UCSD-AML1 (cell line): ENCODE measurements around the gene SARDH.

ENCODE experiments used
- DNase-seq: peaks from one replicate; lab custom pipeline; 2025; ENCODE audit not compliant: unreplicated experiment; lab: John Stamatoyannopoulos, UW

Gene SARDH

DNA sequence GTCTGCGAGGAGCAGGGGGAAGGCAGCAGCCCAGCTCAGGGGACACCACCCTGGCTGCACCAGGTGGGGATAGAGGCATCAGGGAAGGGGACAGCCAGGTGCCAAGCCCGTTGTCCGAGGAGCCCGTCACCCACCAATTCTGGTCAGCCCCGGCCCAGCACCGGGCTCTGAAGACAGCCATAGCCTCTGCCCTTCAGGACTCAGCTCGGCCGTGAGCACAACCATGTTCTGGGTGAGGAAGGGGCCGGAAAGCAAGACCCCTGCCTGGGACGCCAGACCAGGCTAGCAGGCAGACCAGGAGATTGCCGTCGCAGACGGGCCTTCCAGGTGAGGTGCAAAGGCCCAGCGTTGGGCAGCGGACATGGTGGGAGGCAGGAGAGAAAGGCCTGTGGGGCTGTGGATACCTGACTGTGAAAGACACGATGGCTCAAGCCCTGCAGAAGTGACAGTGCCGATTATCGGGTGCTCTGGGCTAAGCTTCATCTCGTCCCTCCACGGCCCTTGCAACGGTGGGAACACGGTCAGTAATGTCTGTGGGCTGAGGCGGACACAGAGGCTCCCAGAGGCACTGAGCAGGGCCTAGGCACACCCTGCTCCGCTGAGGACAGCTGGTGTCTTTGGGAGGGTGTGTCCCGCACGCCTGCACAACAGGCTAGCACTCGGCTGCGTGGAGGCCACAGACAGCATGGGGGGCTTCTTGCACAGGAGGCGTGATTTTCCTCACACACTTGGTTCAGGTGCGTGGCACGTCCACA, 65.5 kb downstream of the SARDH start:
- no peak for DNase-seq

DNA sequence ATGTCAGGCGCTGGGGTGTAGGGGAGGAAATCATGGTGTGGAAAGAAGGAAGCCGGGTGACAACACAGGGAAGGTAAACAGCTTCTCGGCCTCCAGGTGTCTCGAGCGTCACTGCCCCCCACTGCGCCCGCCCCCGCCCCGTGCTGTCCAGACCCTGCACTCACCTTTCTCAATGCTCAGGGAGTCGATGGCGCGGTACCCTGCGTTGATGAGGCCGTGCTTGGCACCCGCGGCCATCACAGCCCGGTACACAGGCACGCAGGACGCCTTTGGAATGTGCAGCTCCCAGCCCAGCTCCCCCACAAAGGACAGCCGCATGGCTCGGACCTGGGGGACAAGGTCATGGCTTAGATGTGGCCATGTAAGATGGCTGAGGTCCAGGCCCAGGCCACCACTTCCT, 66.8 kb downstream of the SARDH start:
- DNase-seq: no peak

DNA sequence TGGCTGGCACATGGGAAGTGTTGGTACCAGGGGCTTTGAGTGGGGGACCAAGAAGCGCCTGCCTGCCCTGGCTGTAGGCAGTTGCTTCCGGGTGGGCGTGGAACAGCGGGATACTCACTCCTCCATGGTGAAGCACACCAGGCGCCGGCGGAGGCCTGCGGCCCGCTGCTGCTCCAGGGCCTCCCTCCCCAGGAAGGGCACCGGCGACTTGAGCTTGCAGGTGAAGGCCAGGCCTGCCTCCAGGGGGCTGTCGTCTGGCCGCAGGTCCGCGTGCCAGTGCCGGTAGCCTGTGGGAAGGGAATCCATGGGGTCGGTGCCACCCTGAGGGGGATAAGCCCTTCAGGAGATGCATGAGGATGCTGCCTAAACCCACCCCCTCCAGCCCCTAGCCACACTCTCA, 67.7 kb downstream of the SARDH start:
- no peak for DNase-seq

DNA sequence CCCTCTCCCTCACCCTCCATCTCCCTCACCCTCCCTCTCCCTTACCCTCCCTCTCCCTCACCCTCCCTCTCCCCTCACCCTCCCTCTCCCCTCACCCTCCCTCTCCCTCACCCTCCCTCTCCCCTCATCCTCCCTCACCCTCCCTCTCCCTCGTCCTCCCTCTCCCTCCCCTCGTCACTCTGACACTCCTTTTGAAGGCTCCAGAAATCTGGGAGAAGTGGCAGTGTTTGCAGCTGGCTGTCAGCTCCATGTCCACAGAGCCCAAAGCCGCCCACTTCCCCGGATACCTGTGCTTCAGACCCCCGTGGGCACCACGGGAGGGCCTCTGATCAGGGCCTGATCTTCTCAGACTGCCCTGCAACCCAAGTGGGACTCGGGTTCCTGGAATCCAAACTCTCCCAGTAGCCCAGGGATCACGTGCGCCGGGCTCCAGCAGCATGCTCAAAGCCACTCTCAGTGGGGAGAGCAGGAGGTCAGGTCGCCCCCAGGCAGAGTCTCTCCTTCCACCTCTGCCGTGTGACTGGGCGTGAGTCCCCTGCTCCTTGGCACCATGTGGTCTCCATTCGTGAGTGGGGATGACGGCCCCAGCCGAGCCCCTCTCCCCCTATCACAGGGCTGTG, 68.9 kb downstream of the SARDH start:
- no peak for DNase-seq

DNA sequence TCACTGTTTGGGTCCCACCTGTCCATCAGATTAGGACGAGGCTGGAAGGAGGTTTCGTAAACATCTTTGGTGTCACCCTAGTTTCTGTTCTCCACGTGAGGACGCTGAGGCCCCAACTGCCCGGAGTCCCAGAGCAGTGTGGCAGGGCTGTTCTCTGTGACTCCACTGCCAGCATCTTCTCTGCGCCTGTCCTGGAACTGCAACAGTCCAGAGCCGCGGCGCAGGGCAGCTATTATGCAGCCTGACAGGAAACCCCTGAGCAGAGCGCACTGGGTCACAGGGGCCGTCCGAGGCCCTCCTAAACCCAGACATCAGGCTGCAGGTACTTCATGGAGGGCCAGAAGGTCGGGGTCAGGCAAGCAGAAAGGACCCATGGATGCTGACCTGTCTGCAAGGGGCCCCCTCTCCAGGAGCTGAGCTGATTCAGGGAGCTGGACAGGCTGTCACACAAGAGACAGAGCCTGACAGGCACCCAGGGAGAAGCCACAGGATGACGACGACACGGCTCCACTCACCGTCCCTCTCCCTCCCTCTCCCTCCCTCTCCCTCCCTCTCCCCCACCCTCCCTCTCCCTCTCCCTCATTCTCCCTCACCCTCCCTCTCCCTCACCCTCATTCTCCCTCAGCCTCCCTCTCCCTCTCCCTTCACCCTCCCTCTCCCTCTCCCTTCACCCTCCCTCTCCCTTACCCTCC, 70.2 kb downstream of the SARDH start:
- DNase-seq: no peak

DNA sequence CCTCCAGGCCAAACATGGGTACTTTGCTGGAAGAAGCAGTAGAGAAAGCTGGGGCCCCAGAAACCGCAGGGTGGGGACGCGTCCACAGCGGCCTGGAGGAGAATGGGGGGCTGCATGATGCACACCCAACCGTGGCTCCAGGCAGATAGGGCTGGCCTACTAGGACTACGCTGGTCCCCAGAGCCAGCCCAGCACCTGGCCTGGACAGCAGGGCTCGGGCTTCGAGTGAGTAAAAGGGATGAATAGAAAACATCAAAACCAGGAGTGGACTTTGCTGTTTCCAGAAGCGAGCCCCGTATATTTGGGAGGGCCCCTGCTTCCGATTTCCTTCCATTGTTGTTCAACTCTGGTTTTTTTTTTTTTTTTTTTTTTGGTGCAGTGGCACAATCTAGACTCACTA, 71.3 kb downstream of the SARDH start:
- no peak for DNase-seq

DNA sequence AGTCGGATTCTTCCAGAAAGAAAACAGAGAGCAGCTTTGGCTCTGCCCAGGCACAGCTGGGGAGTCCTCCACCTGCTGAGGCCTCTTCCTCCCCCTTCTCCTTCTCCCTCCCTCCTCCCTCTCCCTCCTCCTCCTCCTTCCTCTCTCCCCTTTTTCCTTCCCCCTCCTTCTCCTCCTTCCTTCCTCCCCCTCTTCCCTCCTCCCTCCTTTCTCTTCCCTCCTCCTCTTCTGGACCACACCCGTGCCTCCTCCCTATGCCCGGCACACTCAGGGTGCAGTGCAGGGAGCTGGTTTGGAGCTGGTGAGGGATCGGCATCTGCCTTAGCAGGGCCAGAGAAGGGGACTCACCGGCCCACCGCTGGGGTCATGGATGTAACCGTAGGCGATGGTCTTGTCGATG, 71.8 kb downstream of the SARDH start:
- DNase-seq: no peak

DNA sequence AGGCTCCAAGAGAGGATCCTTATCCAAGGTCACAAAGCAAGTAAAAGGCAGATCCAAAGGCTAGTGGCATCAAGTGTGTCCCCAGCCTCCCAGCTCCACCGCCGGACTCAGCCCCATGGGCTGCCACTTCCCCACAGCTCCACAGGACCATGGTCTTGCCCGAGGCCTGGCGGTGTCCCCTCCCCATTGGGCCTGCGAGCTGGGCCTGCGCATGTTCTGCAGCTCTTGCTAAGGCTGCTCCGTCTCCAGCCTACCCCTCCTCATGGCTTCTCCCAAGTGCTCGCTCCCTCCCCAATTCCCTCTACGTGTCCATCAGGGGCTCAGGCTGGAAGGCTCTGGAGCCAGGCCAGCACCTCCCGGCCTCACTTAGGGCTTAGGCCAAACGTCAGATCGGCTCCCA, 72.6 kb downstream of the SARDH start:
- DNase-seq: no peak

DNA sequence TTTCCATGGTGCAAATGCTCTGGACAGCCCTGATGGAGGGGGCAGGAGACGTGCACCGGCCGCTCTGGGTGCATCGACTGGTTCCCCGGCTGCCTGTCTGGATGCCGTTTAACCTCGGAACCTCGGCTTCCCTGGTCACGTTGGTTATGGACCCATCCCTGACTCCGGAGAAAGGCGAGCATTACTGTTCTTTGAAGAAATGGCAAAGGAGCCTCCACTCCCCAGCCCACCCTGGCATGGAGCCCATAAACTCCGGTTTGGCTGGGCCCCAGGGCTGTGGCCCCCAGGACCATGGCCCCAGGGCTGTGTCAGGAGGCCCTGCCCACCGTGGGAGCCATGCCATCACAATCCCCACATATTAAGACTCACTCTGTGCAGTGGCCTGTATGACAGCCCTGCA, 73.1 kb downstream of the SARDH start:
- no peak for DNase-seq

DNA sequence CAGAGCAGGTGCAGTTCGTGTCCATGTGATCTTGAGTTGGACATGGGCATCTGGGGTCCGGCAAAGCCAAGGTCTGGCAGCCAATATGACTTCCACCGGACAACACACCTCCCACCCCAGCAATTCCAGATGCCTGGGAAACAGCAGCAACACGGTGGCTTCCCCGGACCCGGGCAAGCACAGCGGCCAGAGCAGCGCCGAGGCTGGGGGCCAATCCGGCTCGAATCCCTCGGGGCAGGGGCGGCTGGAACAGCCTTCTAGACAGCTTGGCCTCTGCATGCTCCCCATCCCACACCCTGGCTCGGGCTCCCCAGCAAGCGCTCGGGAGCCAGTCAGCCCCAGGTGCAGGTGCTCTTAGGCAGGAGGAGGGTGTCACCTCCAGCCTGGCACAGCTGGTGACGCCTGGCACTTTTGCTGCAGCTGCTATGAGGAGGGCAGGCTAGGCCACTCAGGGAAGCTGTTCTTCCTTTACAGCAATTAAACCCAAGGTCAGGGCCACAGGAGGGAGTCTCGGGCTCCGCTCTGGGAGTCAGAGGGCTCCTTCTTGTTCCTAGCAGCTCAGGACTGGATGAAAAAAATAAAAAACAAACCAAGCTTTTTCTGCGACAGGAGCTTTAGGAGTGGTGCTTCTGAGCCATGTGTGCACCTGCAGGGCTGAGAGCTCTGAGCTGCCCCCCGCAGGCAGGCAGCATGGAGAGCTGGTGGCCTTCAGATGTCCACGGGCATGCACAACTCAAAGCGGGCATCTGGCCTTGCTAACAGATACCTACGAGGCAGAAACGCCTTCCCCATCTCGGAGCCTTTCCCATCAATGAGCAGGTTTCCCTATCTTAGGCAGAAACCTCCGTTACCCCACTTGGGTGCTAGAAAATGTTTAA, 73.7 kb downstream of the SARDH start:
- no peak for DNase-seq

DNA sequence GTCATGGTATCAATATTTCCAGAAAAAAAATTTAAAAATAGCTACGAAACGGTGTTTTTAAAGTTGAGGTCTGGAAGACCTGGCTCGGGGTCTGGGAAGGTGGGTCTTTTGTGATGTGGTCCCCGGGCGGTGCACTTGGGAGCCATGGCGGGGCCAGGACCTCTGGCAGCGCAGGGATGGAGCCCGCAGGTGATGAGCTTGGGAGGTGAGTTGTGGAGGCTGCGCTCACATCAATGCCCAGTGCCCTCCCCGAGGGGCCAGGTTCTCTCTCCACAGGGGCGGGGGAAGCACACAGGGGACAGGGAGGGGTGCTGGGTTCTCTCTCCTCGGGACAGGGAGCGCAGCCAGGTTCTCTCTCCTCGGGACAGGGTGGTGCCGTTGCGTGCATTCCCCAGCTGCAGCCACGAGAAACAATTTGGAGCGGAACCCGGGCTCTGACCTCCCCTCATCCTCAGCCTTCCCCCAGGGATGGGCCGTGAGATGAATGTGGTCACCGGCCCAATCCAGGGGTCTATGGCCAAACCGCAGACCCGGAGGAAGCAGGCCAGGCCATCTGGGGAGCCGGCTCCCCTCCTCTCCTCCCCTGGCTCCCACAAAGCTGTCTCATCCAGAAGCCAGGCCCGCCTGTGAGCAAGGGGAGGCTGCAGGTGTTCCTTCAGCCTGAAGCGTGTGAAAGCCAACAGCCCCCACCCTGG, 76.2 kb downstream of the SARDH start:
- no peak for DNase-seq

DNA sequence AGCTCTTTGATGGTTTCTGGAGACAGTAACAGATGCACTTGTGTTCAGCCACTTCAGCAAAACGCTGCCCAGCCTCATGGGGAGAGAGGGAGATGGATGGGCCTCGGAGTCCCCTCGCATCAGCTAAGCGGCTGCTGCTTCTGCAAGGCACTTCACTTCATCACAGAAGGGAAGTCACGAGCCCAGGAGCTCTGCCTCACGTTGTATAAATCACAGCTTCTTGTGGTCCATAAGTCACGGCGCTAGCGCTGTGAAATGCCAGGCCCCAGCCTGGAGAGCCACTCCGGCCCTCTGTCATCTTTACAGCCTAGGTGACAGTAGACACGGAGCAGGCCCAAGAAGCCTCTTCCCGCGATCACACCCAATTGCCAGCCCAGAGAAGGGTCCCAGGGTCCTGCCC, 78.6 kb downstream of the SARDH start:
- no peak for DNase-seq

DNA sequence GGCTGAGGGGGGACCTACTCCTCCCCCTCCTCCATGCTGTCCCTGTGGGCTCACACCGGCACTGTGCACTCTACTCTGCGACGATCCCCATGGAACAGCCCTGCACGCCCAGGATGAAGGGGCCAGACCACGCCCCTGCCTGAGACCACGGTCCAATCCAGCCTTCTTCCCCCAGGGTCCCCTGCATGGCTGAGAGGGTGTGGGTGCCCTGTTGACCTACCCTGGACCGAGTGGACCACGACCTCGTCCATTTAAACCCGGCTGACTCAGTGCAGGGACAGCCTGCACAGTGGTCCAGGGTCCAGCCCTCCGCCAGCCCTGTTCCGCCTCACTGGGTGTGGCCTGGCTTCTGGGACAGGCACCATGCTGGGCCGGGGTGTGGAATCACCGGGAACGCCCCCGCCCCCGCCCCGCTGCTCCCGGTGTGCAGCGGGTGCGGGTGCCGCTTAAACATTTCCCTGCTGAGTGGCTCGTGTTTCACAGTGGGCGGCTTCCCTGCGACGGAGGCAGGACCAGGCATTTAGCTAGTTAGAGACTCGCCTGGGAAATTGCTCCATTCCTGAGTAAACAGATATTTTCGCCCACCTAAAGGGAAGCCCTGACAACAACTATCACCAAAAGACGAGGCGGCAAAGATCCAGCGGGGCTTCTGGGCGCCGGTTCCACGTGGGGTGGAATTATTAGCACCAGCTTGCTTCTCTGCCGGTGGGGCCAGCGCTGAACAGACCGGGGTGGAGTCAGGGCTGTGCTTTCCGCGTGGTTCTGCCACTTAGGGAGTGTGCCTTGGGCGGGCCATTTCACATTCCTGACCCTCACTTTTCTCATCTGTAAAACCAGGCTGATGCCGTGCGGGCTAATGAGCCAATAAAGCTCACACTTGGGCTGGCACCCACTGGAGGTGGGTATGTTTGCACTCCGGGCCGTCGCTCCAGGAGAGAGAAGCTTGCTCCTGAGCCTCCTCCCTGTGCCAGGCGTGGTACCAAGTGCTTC, 79.4 kb downstream of the SARDH start:
- DNase-seq: no peak

DNA sequence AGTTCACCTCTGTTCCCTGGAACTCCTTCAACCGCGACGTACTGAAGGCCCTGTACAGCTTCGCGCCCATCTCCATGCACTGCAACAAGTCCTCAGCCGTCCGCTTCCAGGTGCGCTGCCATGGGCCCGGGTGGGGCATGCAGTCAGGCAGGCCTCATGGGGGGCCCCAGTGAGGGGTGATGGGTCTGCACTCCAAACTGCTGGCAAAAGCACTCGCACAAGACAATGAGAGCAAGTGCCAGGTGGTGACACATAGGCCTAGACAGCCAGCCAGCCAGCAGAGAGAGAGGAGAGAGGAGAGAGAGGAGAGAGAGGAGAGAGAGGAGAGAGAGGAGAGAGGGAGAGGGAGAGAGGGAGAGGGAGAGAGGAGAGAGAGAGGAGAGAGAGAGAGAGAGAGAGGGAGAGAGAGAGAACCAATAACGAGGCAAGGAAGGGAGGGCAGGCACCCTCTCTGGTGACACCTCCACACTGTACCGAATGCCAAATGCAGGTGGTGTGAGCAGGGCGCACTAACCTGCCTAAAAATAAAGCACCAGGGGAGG, 81.0 kb downstream of the SARDH start:
- DNase-seq: no peak

DNA sequence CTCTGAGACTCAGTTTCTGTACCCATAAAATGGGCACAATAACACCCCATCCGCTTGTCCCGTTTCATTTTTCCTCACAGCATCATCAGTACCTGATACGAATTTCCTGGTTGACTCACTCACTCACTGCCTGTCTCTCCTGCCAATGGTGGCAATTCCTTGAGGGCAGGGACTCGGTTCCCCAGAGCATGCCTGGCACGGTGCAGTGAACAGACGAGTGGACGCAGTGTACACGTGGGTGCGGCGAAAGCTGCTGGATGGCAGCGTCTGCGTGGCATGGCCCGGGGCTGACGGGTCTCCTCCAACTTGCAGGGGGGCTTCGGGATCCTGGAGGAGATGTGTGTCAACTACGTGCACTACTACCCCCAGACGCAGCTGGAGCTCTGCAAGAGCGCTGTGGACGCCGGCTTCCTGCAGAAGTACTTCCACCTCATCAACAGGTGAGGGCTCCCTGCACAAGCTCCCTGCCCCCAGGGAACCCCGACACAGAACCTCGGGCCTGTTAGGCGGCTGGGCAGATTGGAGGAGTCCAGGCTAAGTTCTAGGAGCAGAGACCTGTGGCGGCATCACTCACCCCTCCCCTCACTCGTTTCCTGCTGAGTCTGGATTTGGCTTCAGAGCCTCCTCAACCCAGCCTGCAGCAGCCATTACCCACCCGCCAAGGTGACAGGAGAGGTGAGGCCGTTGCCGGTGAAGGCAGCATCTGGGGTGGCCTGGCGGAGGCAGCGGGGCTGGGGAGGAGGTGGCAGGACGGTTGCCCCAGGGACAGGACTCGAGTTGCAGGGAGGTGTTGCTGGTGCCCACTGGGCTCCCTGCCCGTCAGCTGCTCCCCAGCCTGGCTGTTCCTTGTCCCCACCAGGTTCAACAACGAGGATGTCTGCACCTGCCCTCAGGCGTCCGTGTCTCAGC, 81.7 kb downstream of the SARDH start:
- DNase-seq: no peak

DNA sequence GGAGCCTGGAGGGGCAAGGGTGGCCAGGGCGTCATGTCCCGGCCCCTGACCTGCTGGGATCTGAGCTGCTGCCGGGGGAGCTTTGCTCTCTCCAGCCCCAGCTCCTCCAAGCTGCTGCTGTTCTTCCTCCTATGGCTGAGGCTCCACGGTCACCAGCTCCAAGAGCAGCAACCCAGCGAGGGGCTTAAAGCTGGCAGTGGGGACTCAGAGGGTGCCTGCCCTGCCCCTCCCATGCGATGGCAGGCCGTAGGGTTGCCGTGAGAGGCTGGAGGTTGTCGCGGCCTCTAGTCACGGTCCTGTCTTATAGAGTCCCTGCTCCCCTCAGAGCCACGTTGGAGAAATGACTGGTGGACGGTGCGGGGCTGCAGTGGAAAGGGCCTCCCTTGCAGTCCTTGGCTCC, 82.5 kb downstream of the SARDH start:
- DNase-seq: no peak

DNA sequence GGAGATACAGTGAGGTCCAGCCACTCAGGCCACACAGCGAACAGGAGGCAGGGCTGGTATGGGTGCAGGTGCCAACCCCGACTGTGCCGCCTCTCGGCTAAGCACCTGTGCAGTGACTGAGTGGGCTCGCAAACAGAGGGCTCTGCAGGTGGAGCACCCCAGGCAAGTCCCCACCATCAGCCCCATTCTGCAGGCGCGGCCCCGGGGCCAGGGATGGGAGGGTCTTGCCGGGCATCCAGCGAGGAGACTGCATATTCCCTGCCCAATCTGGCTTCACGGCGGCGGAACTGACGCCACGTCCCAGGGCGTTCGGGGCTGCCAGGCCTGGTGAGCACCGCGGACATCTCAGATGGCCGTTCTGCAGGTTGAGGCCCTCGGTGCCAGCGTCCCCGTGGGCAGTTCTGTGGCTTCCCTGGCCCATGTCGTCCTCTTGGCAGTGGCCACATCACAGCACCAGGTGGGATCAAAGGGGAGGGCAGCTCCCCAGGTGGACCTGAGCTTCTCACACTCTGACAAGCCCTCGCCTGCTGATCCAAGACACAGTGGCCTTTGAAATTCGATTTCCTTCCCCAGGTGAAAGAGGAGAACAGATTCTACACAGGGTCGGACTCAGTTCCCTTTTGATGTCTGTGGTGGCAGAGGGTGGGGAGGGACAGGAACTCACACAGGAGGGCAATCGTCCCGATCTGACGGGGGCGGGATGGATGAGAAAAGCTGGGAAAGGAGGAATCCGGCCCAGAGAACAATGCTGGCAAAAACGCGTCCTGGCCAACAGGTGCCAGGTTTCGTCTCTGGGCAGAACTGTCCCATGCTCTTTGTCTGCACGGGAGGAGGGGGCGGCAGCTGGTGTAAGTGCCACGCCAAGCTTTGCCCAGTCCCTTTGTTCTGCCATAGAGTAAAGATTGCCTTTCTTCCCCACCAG, 83.2 kb downstream of the SARDH start:
- DNase-seq: no peak
